NCI-H510A (cell line): Measurements from ENCODE around the gene PRKAG2.

Experiments
- DNase-seq: peaks from one replicate; lab custom pipeline; 2025; lab: John Stamatoyannopoulos, UW

The PRKAG2 gene

GRCh38 chr7:151724920-151725584 lies 151.9 kb downstream of the PRKAG2 start:
- no peak for DNase-seq

GRCh38 chr7:151724250-151724915 lies 152.5 kb downstream of the PRKAG2 start:
- DNase-seq, result no peak

- no peak for DNase-seq
Measured at GRCh38 chr7:151723321-151723720, 153.6 kb downstream of the PRKAG2 start.

GRCh38 chr7:151722533-151722932 lies 154.4 kb downstream of the PRKAG2 start:
- DNase-seq, result no peak

GRCh38 chr7:151721694-151722093 lies 155.2 kb downstream of the PRKAG2 start:
- no peak for DNase-seq

- no peak for DNase-seq
Measured at GRCh38 chr7:151721236-151721635, 155.7 kb downstream of the PRKAG2 start.

- DNase-seq, result no peak
Measured at GRCh38 chr7:151720280-151720679, 156.6 kb downstream of the PRKAG2 start.

- no peak for DNase-seq
Measured at GRCh38 chr7:151719897-151720242, 157.0 kb downstream of the PRKAG2 start.

- DNase-seq, result no peak
Measured at GRCh38 chr7:151719031-151719896, 157.7 kb downstream of the PRKAG2 start.

GRCh38 chr7:151717918-151718317 lies 159.0 kb downstream of the PRKAG2 start:
- DNase-seq, result no peak

GRCh38 chr7:151717415-151717814 lies 159.5 kb downstream of the PRKAG2 start:
- DNase-seq, result no peak

- no peak for DNase-seq
Measured at GRCh38 chr7:151716323-151716722, 160.6 kb downstream of the PRKAG2 start.

- DNase-seq, result no peak
Measured at GRCh38 chr7:151715666-151716315, 161.1 kb downstream of the PRKAG2 start.

GRCh38 chr7:151714201-151714600 lies 162.7 kb downstream of the PRKAG2 start:
- DNase-seq, result no peak

- no peak for DNase-seq
Measured at GRCh38 chr7:151712810-151713125, 164.1 kb downstream of the PRKAG2 start.

- no peak for DNase-seq
Measured at GRCh38 chr7:151711906-151712809, 164.8 kb downstream of the PRKAG2 start.

- DNase-seq, result no peak
Measured at GRCh38 chr7:151711435-151711872, 165.5 kb downstream of the PRKAG2 start.

GRCh38 chr7:151710646-151711434 lies 166.1 kb downstream of the PRKAG2 start:
- DNase-seq, result no peak

GRCh38 chr7:151710121-151710640 lies 166.7 kb downstream of the PRKAG2 start:
- no peak for DNase-seq
